Measurements from ENCODE around the gene CARS1.

DNA sequence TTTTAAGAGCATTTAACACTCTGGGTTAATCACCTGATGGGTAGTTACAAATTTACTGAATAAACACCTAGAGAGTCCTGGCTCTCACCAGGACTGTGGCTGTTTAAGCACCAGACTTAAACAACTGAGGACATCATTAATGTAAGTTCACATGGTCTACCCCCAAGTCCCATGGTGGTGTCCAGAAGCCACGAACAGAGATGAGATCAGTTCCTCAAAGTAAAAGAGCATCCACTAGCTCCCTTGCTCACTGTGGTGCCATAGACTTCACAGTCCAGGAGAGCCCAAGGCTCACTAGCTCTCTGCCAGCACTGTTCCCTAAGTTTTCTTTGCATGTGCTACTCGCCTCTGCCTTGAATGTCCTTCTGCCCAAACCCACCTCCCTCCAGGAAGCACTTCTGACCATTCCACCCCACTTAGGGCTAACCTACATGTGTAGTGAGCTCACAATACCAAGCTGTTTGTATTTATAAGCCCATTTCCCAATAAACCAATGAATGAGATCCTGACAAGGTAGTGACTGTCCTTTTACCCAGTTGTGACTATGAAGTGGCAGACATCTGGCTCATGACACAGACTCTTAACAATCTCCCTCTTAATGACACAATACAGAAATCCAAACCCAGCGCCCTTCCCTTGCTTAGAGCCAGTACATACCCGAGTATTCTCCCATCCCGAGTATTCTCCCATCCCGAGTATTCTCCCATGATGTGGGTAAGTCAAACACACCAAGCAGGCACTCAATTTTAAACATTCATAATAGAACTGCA, 80.7 kb downstream of the CARS1 start:
- TF ChIP-seq, protein P1, sequence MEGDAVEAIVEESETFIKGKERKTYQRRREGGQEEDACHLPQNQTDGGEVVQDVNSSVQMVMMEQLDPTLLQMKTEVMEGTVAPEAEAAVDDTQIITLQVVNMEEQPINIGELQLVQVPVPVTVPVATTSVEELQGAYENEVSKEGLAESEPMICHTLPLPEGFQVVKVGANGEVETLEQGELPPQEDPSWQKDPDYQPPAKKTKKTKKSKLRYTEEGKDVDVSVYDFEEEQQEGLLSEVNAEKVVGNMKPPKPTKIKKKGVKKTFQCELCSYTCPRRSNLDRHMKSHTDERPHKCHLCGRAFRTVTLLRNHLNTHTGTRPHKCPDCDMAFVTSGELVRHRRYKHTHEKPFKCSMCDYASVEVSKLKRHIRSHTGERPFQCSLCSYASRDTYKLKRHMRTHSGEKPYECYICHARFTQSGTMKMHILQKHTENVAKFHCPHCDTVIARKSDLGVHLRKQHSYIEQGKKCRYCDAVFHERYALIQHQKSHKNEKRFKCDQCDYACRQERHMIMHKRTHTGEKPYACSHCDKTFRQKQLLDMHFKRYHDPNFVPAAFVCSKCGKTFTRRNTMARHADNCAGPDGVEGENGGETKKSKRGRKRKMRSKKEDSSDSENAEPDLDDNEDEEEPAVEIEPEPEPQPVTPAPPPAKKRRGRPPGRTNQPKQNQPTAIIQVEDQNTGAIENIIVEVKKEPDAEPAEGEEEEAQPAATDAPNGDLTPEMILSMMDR (IDR thresholded peaks at IDR 0.05; ENCODE audit: insufficient read depth, low read length, poor library complexity, severe bottlenecking), result no peak
- no peak for TF ChIP-seq EZH2phosphoT487 (conservative IDR thresholded peaks at IDR 0.05; ENCODE audit: low read length)
